ENCODE results near the gene PINLYP.

DNA sequence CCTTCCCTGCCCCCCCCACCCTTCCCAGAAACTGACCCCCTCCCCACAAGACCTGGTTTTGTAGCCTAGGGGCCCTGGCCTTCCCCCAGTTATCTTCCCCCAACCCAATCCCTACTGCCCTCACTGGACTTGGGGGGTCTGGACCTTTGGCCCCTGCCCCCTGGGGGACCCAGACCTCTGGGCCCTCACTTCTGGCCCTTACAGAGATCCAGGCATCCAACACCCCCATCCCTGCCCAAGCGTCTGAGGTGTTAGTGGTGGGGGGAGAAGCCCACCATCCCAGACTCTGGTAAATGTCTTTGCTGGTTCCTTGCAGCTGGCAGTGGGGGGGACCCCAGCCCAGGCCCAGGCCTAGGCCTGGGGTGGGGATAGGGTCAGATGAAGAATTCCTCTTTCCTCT, 47.4 kb downstream of the PINLYP start:
- TF ChIP-seq, protein P1, sequence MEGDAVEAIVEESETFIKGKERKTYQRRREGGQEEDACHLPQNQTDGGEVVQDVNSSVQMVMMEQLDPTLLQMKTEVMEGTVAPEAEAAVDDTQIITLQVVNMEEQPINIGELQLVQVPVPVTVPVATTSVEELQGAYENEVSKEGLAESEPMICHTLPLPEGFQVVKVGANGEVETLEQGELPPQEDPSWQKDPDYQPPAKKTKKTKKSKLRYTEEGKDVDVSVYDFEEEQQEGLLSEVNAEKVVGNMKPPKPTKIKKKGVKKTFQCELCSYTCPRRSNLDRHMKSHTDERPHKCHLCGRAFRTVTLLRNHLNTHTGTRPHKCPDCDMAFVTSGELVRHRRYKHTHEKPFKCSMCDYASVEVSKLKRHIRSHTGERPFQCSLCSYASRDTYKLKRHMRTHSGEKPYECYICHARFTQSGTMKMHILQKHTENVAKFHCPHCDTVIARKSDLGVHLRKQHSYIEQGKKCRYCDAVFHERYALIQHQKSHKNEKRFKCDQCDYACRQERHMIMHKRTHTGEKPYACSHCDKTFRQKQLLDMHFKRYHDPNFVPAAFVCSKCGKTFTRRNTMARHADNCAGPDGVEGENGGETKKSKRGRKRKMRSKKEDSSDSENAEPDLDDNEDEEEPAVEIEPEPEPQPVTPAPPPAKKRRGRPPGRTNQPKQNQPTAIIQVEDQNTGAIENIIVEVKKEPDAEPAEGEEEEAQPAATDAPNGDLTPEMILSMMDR (IDR thresholded peaks at IDR 0.05) = no peak
- TF ChIP-seq POLR2A (IDR thresholded peaks at IDR 0.05) (no peak), EP300 (IDR thresholded peaks at IDR 0.05) (no peak)

All from tibial nerve (tissue), 4 donors.